HFFc6 (cell line): ENCODE measurements around the gene TH. TPM values are rescaled to one million over a fixed set of nuclear protein-coding genes. Genes with fewer than 3 reads are reported as not detected.
A peak's percentile ranks its signal among the peaks of the same experiment; 100 is the strongest.
"Not testable (repeated sequence)": the region's sequence is repeated elsewhere in the genome, so short reads cannot be mapped to it uniquely, and the experiment has no call there.

ENCODE experiments used
- DNase-seq: peaks from one replicate; pipeline ENCODE4 v3.0.0-alpha.2; 2018
- H3K27ac Mint-ChIP-seq: 2 replicates; pipeline ENCODE4 v1.8.0; 2020; ENCODE audit warnings: mild to moderate bottlenecking, mixed read lengths
- H3K27me3 Mint-ChIP-seq: 2 replicates; pipeline ENCODE4 v1.8.0; 2021; ENCODE audit warnings: mild to moderate bottlenecking, moderate library complexity, mixed read lengths; ENCODE audit not compliant: insufficient read depth
- H3K36me3 Mint-ChIP-seq: 2 replicates; pipeline ENCODE4 v1.8.0; 2021; ENCODE audit warnings: low read depth, mixed read lengths
- H3K4me1 Mint-ChIP-seq: 2 replicates; pipeline ENCODE4 v1.8.0; 2020; ENCODE audit warnings: low read depth, mixed read lengths
- H3K4me3 Mint-ChIP-seq: 2 replicates; pipeline ENCODE4 v1.8.0; 2020; ENCODE audit warnings: mild to moderate bottlenecking, moderate library complexity, mixed read lengths
- H3K9me3 Mint-ChIP-seq: 2 replicates; pipeline ENCODE4 v1.8.0; 2020; ENCODE audit warnings: mild to moderate bottlenecking, mixed read lengths
- CTCF ChIP-seq: fragments of 200-600 bp; sonication (generic); IDR thresholded peaks from 2 replicates; pipeline ENCODE4 v1.5.0; 2021; ENCODE audit warnings: antibody characterized with exemption, mild to moderate bottlenecking
- total RNA-seq, 6 experiments: library from RNA; stranded (reverse); fragmentation: NEBNext Ultra II Directional; extraction: Animal tissue kit (Norgen Biotek cat#: 25700); gene quantifications; 2 replicates in 1 of 6; 3 replicates in 5 of 6; pipeline ENCODE4 v1.2.3, GENCODE V29; 2021

The TH gene
- total RNA-seq, 6 experiments from 2014 or later = not detected

GRCh38 chr11:2182075-2182474 lies 10.5 kb upstream of the TH start:
- peaks cover 5% of the 10 kb centered on the region for H3K27me3 Mint-ChIP-seq
- H3K4me3 Mint-ChIP-seq = no peak overlapping the region
- H3K9me3 Mint-ChIP-seq = no peaks in the 10 kb centered on the region
- H3K4me1 Mint-ChIP-seq = peaks cover 18% of the 10 kb centered on the region
- no peak for DNase-seq
- no peak for TF ChIP-seq CTCF
- H3K36me3 Mint-ChIP-seq = no peaks in the 10 kb centered on the region
- H3K27ac Mint-ChIP-seq = no peak overlapping the region

GRCh38 chr11:2180789-2181370 lies 9.3 kb upstream of the TH start:
- no peak overlapping the region for H3K27ac Mint-ChIP-seq
- no peaks in the 10 kb centered on the region for H3K36me3 Mint-ChIP-seq
- H3K4me3 Mint-ChIP-seq = no peak overlapping the region
- DNase-seq = no peak
- peaks cover 22% of the 10 kb centered on the region for H3K4me1 Mint-ChIP-seq
- H3K9me3 Mint-ChIP-seq = no peaks in the 10 kb centered on the region
- no peak for TF ChIP-seq CTCF
- H3K27me3 Mint-ChIP-seq = peaks cover 5% of the 10 kb centered on the region

- peaks cover 5% of the 10 kb centered on the region; the same call in 1 of the 2 replicates for H3K27me3 Mint-ChIP-seq
- no peak overlapping the region for H3K4me3 Mint-ChIP-seq
- peaks cover 22% of the 10 kb centered on the region for H3K4me1 Mint-ChIP-seq
- DNase-seq = no peak
- no peaks in the 10 kb centered on the region for H3K36me3 Mint-ChIP-seq
- no peak for TF ChIP-seq CTCF
- no peak overlapping the region for H3K27ac Mint-ChIP-seq
- no peaks in the 10 kb centered on the region for H3K9me3 Mint-ChIP-seq
These were observed 8.7 kb upstream of the TH start for GRCh38 chr11:2180347-2180746.

- Mint-ChIP-seq H3K27me3 (peaks cover 5% of the 10 kb centered on the region; the same call in 1 of the 2 replicates), H3K36me3 (no peaks in the 10 kb centered on the region), H3K9me3 (no peaks in the 10 kb centered on the region), H3K4me3 (no peak overlapping the region), H3K4me1 (peaks cover 22% of the 10 kb centered on the region), H3K27ac (no peak overlapping the region)
- no peak for TF ChIP-seq CTCF
- DNase-seq = no peak
These were observed 7.9 kb upstream of the TH start for GRCh38 chr11:2179516-2179915.

- peak; percentile 22 for DNase-seq
- Mint-ChIP-seq H3K9me3 (no peaks in the 10 kb centered on the region), H3K27me3 (peaks cover 2% of the 10 kb centered on the region; the same call in 1 of the 2 replicates), H3K36me3 (no peaks in the 10 kb centered on the region), H3K4me1 (peaks cover 22% of the 10 kb centered on the region), H3K4me3 (no peak overlapping the region; the same call in 1 of the 2 replicates), H3K27ac (no peak overlapping the region)
- TF ChIP-seq CTCF = no peak
These were observed 7.4 kb upstream of the TH start for GRCh38 chr11:2178906-2179494.

- not testable (repeated sequence) for DNase-seq, H3K9me3 Mint-ChIP-seq, H3K36me3 Mint-ChIP-seq, H3K4me3 Mint-ChIP-seq, H3K27ac Mint-ChIP-seq, H3K27me3 Mint-ChIP-seq
- peaks cover 22% of the 10 kb centered on the region for H3K4me1 Mint-ChIP-seq
These were observed 6.6 kb upstream of the TH start for GRCh38 chr11:2178055-2178773.
